Spleen (tissue), 11 donors: ENCODE results near the gene STARD4. TPM values are rescaled to one million over a fixed set of nuclear protein-coding genes. Genes with fewer than 3 reads are reported as not detected.
A peak's percentile ranks its signal among the peaks of the same experiment; 100 is the strongest.

Experiments
- DNase-seq: peaks from one replicate; pipeline ENCODE4 v3.0.0-alpha.2; 2020
- H3K27ac ChIP-seq, 8 donors: fragments of 200-600 bp; sonication (generic) in 7 of 8; 1 replicate in 4 of 8; 2 replicates in 4 of 8; pipeline versions ENCODE4 v1.5.0 to v1.8.0; 2016 to 2021; ENCODE audit warnings: inconsistent platforms in 4 of 8, mild to moderate bottlenecking in 4 of 8, moderate library complexity in 1 of 8
- H3K27me3 ChIP-seq, 7 donors: fragments of 200-600 bp; sonication (generic) in 6 of 7; replicated peaks in 1 of 7; 1 replicate in 4 of 7; 2 replicates in 3 of 7; pipeline versions ENCODE4 v1.5.0 to v1.8.0; 2016 to 2021; ENCODE audit warnings: inconsistent platforms in 3 of 7, mild to moderate bottlenecking in 1 of 7
- H3K36me3 ChIP-seq, 6 donors: fragments of 200-600 bp; sonication (generic) in 5 of 6; 1 replicate in 4 of 6; 2 replicates in 2 of 6; pipeline versions ENCODE4 v1.5.0 to v1.8.0; 2016 to 2021; ENCODE audit warnings: inconsistent platforms in 2 of 6
- H3K4me1 ChIP-seq, 6 donors: fragments of 200-600 bp; sonication (generic) in 5 of 6; 1 replicate in 3 of 6; 2 replicates in 3 of 6; pipeline versions ENCODE4 v1.5.0 to v1.8.0; 2016 to 2021; ENCODE audit warnings: inconsistent platforms in 3 of 6
- H3K4me3 ChIP-seq, 8 donors: fragments of 200-600 bp; sonication (generic) in 7 of 8; 1 replicate in 4 of 8; 2 replicates in 4 of 8; pipeline versions ENCODE4 v1.5.0 to v1.8.0; 2016 to 2021; ENCODE audit warnings: inconsistent platforms in 4 of 8, mild to moderate bottlenecking in 4 of 8, moderate library complexity in 2 of 8
- H3K9me3 ChIP-seq, 8 donors: fragments of 200-600 bp; sonication (generic) in 7 of 8; 1 replicate in 4 of 8; 2 replicates in 4 of 8; pipeline versions ENCODE4 v1.5.0 to v1.8.0; 2016 to 2021; ENCODE audit warnings: inconsistent platforms in 4 of 8
- CTCF ChIP-seq, 11 experiments: fragments of 200-600 bp in 7 of 11; fragments of 450-650 bp in 4 of 11; sonication (generic) in 4 of 11; IDR thresholded peaks in 8 of 11; conservative IDR thresholded peaks in 3 of 11; 1 replicate in 7 of 11; 2 replicates in 4 of 11; pipeline versions ENCODE4 v1.4.0 to v1.8.0; 2016 to 2021; ENCODE audit warnings: antibody characterized with exemption in 11 of 11, inconsistent platforms in 4 of 11, mild to moderate bottlenecking in 1 of 11
- POLR2A ChIP-seq, 3 donors: fragments of 450-650 bp; IDR thresholded peaks; one replicate each; pipeline ENCODE4 v1.5.1; 2017; ENCODE audit warnings: antibody characterized with exemption in 3 of 3, mild to moderate bottlenecking in 1 of 3
- POLR2AphosphoS5 ChIP-seq, 3 donors: sonication (generic); formaldehyde crosslinking; IDR thresholded peaks; one replicate each; pipeline ENCODE4 v1.5.1; 2017; ENCODE audit warnings: antibody characterized with exemption in 3 of 3
- WGBS, 5 donors: extraction: QIAGEN DNeasy Blood & Tissue Kit in 3 of 5; methylation state at CpG; one replicate each; pipeline versions ENCODE4 v1.1.5 to v1.1.7; 2013 to 2018; 5-methylcytosine and 5-hydroxymethylcytosine counted together
- intact Hi-C: fragments of 100-400 bp; cut with DNase I; formaldehyde crosslinking; loops from one replicate; pipeline ENCODE4 v1.15.0; 2023; ENCODE audit warnings: low total_unique reads
- polyA plus RNA-seq, 3 donors: library from polyadenylated mRNA; stranded (reverse); fragments of 200-250 nt; gene quantifications; one replicate each; pipeline ENCODE4 v1.2.1, GENCODE V29; 2013
- total RNA-seq, 7 donors: library from RNA; depleted of rRNA in 3 of 7; stranded (reverse); fragments of >200 nt in 3 of 7; fragmentation: NEBNext Ultra II Directional in 4 of 7; extraction: Animal tissue kit (Norgen Biotek cat#: 25700) in 4 of 7; gene quantifications; one replicate each; pipeline versions ENCODE4 v1.1.0 to v1.2.1, GENCODE V29; 2016 to 2021
- donor health status: healthy with polysubstance abuse.
- donor health status: DM: no; HTN: no; CAD: no; lungs with moderate emphysema.
- donor health status: DM: no; HTN: no; CAD: no.
- donor health status: Bipolar disorder and iron deficiency.
- donor health status: healthy.
- donor health status: DM: no; HTN: no; CAD: no.
- donor health status: DM: yes; HTN: yes; CAD: no.

STARD4 gene
- total and polyA plus RNA-seq, 10 donors = 5.7 to 36.7 (median 24.6) TPM

GRCh38 chr5:111502956-111503355 is 9.4 kb downstream of the STARD4 start:
- peaks cover 0 to 56% (median 11%) of the 10 kb centered on the region in 6 donors for H3K36me3 ChIP-seq
- no peak overlapping the region for H3K4me3 ChIP-seq
- no peak overlapping the region for H3K27ac ChIP-seq
- H3K9me3 ChIP-seq = no peaks in the 10 kb centered on the region
- DNase-seq = no peak
- H3K27me3 ChIP-seq = no peaks in the 10 kb centered on the region
- intact Hi-C loops = no loop called here
- TF ChIP-seq CTCF (IDR thresholded peaks at IDR 0.05 in 8 of 11, conservative IDR thresholded peaks at IDR 0.05 in 3 of 11) (no peak), POLR2AphosphoS5 (IDR thresholded peaks at IDR 0.05) (no peak)
- peaks cover 0 to 11% (median 0%) of the 10 kb centered on the region in 6 donors for H3K4me1 ChIP-seq

GRCh38 chr5:111498346-111498745 is 14.0 kb downstream of the STARD4 start:
- H3K4me3 ChIP-seq = no peak overlapping the region
- no peak for DNase-seq
- peak overlapping the region in 1 of 8 donors; percentile 36 for H3K27ac ChIP-seq
- 47 to 70% (median 54%) methylated on average over 1 of the region's 1 CpG for WGBS, 5 donors
- peaks cover 0 to 48% (median 11%) of the 10 kb centered on the region in 6 donors for H3K36me3 ChIP-seq
- no peaks in the 10 kb centered on the region for H3K27me3 ChIP-seq
- TF ChIP-seq CTCF (IDR thresholded peaks at IDR 0.05 in 8 of 11, conservative IDR thresholded peaks at IDR 0.05 in 3 of 11) (no peak), POLR2AphosphoS5 (IDR thresholded peaks at IDR 0.05) (no peak), POLR2A (IDR thresholded peaks at IDR 0.05) (no peak)
- H3K4me1 ChIP-seq = peaks cover 0 to 16% (median 0%) of the 10 kb centered on the region in 6 donors
- no peaks in the 10 kb centered on the region for H3K9me3 ChIP-seq
- intact Hi-C loops = no loop called here

- peaks cover 0 to 16% (median 0%) of the 10 kb centered on the region in 6 donors for H3K4me1 ChIP-seq
- no peak for TF ChIP-seq POLR2AphosphoS5 (IDR thresholded peaks at IDR 0.05)
- no peak for TF ChIP-seq CTCF (IDR thresholded peaks at IDR 0.05 in 8 of 11, conservative IDR thresholded peaks at IDR 0.05 in 3 of 11)
- TF ChIP-seq POLR2A (IDR thresholded peaks at IDR 0.05) = no peak
- no peaks in the 10 kb centered on the region for H3K27me3 ChIP-seq
- WGBS, 5 donors = 95 to 100% (median 98%) methylated on average over 1 of the region's 1 CpG
- intact Hi-C loops = no loop called here
- H3K4me3 ChIP-seq = no peak overlapping the region
- peaks cover 0 to 25% (median 8%) of the 10 kb centered on the region in 6 donors for H3K36me3 ChIP-seq
- no peaks in the 10 kb centered on the region for H3K9me3 ChIP-seq
- DNase-seq = no peak
- H3K27ac ChIP-seq = no peak overlapping the region
These were observed 17.2 kb downstream of the STARD4 start for GRCh38 chr5:111495159-111495558.

- Histone ChIP-seq H3K4me1 (peaks cover 0 to 16% (median 0%) of the 10 kb centered on the region in 6 donors), H3K27me3 (no peaks in the 10 kb centered on the region), H3K4me3 (no peak overlapping the region), H3K9me3 (no peaks in the 10 kb centered on the region), H3K36me3 (peaks cover 0 to 19% (median 3%) of the 10 kb centered on the region in 6 donors), H3K27ac (no peak overlapping the region)
- TF ChIP-seq CTCF (IDR thresholded peaks at IDR 0.05 in 8 of 11, conservative IDR thresholded peaks at IDR 0.05 in 3 of 11) = no peak
- no peak for TF ChIP-seq POLR2AphosphoS5 (IDR thresholded peaks at IDR 0.05)
- 92 to 96% (median 93%) methylated on average over 2 of the region's 2 CpGs for WGBS, 5 donors
- intact Hi-C loops = no loop called here
- DNase-seq = no peak
These were observed 17.9 kb downstream of the STARD4 start for GRCh38 chr5:111494355-111494999.
